ENCODE results near the gene WIF1.

DNA sequence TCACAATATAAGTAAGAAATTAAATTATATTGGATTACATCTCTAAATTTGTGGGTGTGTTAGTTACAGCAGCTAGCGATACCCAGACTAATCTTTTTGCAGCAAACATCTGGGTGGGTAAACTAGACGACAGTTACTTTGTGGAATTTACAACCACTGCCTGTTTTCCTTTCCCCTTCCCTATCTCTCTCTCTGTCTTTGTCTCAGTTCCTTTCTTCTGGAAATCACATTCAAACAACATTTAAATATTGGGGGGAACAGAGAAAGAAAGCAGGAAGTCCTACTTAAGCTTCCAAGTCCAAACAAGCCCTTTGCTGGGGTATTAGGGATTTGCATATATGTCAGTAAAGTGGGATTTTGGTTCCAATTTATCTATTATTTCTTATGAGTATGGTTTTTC, 97.6 kb downstream of the WIF1 start:
- TF ChIP-seq, protein P1, sequence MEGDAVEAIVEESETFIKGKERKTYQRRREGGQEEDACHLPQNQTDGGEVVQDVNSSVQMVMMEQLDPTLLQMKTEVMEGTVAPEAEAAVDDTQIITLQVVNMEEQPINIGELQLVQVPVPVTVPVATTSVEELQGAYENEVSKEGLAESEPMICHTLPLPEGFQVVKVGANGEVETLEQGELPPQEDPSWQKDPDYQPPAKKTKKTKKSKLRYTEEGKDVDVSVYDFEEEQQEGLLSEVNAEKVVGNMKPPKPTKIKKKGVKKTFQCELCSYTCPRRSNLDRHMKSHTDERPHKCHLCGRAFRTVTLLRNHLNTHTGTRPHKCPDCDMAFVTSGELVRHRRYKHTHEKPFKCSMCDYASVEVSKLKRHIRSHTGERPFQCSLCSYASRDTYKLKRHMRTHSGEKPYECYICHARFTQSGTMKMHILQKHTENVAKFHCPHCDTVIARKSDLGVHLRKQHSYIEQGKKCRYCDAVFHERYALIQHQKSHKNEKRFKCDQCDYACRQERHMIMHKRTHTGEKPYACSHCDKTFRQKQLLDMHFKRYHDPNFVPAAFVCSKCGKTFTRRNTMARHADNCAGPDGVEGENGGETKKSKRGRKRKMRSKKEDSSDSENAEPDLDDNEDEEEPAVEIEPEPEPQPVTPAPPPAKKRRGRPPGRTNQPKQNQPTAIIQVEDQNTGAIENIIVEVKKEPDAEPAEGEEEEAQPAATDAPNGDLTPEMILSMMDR (conservative IDR thresholded peaks at IDR 0.05) = no peak
- TF ChIP-seq EZH2 (IDR thresholded peaks at IDR 0.05; ENCODE audit: low read depth) = no peak

Measured in PC-9 (cell line).